GM19395 (cell line): ENCODE results near the gene LOX.

Experiments used
- ATAC-seq: cut with Tn5 transposase; IDR thresholded peaks from one replicate; pipeline ENCODE4 v1.9.1; 2021; ENCODE audit warnings: mild to moderate bottlenecking, moderate library complexity; ENCODE audit not compliant: unreplicated experiment

The LOX gene

DNA sequence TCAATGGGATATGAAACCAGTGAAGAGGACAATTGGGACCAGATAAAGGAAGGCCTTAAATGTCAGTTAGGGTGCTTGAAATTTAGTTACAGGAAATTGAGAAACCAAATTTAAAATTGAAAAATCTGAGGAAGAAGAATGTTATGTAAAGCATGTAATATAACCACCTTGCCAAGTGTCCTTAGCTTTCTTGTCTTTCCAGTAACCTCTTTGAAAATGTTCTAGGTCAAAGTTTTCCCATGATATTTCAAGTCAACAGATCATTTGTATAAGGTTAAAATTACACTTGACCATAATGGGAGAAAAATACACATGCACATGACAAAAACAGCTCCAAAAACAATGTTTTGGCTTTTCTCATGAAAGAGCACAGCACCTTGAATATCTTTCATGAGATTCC is 21.1 kb downstream of the LOX start:
- ATAC-seq = no peak

DNA sequence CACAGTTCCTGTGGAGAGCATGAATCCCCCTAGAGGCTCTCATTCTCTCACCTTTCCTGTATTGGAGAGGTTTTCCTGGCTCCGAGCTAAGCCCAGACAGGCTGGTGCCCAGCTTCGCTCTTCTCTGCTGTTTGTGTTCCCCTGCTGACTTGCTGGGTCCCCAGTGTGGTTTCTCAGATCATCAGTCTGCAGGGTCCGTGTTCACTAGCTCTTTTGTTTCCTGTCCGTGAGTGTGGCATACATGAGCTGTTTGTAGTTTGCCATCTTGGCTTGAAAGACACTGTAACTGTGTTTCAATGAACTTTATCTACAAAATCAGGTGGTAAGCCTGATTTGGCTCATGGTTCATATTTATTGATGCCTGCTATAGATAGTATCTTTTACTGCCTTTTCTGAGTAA is 23.8 kb downstream of the LOX start:
- ATAC-seq = no peak

DNA sequence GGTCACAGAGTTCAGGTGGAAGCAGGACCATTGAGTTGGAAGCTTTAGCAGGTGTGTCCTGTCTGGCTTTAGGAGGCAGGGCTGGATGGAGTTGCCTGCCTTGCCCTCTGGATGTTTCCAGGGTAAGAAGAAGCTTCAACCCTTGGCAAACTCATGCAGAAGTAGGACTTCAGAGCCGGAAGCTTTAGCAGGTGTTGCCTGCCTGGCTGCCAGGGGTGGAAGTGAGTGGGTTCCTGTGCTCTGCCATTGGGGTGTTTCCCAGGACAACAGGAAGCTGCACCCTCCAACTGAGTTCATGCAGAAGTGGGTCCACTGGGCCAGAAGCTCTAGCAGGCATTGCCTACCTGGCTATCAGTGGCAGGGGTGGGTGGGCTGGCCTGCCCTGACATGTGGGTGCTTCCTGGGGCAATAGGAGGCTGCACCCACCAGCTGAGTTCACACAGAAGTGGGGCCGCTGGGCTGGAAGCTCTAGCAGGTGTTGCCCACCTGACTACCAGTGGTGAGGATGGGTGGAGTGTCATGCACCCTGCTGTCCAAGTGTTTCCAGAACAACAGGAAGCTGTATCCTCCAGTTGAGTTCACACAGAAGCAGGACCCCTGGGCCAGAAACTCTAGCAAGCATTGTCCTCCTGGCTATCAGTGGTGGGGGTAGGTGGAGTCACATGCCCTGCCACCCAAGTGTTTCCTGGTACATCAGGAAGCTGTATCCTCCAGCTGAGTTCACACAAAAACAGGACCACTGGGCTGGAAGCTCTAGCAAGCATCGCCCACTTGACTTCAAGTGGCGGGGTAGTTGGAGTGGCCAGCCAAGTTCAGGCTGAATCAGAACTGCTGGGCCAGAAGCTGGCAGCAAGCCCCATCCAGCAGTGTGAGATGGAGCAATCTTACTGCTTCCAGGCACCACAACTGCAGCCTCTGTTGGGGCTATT is 24.6 kb downstream of the LOX start:
- no peak for ATAC-seq

DNA sequence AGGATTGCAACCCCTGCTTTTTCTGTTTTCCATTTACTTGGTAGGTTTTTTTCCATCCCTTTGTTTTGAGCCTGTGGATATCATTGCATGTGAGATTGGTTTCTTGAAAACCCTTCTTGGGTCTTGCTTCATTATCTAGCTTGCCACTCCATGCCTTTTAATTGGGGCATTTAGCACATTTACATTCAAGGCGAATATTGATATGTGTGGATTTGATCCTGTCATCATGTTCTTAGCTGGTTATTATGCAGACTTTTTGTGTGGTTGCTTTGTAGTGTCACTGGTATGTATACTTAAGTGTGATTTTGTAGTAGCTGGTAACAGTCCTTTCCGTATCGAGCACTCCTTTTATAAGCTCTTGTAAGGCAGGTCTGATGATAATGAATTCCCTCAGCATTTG is 26.5 kb downstream of the LOX start:
- no peak for ATAC-seq

DNA sequence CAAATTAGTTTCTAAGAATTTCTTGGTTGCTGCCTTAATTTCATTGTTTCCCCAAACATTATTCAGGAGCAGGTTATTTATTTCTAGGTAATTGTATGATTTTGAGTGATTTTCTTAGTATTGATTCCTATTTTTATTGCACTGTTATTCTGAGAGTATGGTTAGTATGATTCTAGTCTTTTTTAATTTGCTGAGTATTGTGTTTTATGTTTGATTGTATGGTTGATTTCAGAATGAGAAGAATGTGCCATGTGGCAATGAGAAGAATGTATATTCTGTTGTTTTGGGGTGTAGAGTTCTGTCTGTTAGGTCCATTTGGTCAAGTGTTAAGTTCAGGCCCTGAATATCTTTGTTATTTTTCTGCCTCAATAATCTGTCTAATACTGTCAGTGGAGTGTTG is 27.1 kb downstream of the LOX start:
- no peak for ATAC-seq

DNA sequence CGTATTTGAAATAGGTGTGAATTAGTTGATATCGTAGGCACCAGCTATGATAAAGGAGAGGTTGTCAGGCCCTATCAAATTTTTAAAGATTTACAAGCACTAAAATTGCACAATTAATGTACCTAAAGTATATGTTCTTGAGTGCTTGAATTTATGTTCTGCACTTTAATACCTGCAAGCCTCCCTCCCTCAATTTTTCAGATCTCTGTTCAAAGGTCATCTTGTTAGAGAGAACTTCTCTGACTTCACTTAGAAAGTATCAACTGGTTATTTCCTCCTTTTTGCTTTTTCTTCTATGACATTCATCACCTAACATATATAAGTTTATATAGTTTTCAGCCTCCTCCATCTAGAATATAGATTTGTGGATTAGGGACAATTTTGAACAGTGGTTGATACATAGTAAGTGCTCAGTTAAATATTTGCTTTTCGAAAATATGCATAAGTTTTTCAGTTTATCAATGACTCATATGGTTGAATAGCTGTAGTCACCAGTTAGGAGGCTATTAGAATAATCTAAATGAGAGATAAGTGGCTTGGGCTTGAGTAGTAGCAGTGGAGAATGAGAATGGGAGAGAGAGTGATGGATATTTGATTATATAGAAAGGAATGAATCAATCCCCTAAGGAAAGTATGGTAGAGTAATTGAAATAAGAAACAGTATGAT is 37.3 kb downstream of the LOX start:
- no peak for ATAC-seq

DNA sequence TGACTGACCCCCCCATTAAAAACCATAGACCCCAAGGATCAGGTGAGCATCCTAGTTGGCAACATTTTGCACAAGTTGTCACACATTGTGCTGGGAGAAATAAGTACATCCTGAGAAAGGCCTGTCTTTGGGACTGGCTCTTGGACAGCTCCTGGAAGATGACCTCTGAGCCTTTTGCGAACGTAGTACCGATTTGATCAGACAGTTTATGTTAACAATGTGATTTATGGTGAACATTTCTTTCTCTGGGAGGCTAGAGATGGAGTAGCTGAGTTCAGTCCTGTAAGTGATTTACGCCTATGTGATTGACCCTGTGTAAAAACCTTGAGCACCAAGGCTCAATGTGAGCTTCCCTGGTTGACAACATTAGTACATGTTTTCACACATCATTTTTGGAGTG is 41.7 kb downstream of the LOX start:
- no peak for ATAC-seq

DNA sequence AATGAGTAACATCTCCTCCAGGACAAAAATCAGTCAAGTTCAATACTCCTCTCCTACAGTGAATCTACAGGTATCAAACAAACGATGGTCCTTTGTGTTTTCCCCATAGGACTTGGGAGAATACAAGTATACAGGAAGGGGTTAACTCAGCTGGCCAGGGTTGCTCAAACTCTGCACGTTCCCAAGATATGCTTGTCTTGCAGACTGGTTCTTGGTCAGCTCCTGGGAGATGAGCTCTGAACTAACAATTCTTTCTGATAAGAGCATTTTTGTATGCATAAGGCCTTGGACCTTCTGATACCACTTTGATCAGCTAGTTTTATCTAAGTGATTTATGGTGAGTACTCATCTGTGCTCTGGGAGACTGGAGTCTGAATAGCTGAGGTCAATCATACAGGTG is 42.1 kb downstream of the LOX start:
- ATAC-seq = no peak

GRCh38 chr5:122031836-122032235 is 46.2 kb downstream of the LOX start:
- no peak for ATAC-seq

GRCh38 chr5:122030251-122030650 is 47.8 kb downstream of the LOX start:
- ATAC-seq = no peak

DNA sequence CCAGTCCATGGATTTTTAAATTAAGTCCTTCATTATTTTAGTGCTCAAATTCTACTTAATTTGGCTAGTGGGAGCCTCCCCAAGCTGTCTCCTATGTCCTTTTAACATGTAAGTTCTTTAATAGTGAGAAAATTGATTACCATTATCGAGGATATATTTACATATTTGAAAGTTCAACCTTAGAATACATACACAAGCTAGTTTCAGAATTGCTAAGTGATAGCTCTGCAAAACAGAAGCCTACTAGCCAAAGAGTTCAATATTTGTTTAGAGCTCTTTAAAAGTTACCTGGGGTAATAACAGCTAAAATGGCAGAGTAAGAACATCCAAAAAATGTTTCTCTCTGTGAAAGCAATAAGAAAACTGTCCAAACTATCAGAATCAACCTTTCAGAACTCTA is 48.2 kb downstream of the LOX start:
- no peak for ATAC-seq

DNA sequence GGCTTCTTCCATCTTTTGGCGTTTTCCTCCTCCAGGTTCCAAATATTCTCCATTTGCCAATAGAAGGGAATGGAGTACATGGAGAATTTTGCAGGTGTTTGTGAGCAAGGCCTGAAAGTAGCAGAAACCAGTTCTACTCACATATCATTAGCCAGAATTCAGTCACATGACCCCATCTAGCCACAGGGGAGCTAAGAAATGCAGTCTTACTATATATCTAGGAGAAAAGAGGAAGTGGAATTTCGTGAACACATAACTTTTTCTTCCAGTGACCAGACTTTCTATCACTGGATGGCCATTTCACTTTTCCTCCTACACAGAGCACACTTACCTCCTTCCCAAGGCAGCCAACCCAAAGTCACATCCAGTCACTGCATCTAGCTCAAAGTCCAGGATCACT is 55.1 kb downstream of the LOX start:
- peak; percentile 74 for ATAC-seq

- ATAC-seq = peak; percentile 51
These were observed 58.0 kb downstream of the LOX start for GRCh38 chr5:122019919-122020590.

DNA sequence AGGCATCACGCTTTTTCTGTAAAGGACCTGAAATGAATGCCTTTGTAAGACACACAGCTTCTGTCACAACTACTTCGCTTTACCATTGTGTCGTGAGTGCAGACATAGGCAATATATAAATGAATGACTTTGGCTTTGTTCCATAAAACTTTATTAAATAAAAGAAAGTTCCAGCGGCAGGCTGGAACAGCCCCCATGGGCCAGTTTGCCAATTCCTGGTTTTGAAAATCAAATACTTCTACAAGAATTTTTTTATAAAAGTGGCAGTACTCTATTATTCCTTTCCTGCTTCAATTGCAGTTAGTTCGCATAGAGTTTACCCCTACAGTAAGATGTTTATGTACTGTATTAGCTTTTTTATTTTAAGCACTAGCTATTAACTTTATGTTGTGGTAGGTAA is 62.6 kb downstream of the LOX start:
- ATAC-seq = no peak

- no peak for ATAC-seq
These were observed 63.7 kb downstream of the LOX start for GRCh38 chr5:122014236-122014935.
